GM03348 (cell line): ENCODE measurements around the gene SMAD2.
A peak's percentile ranks its signal among the peaks of the same experiment; 100 is the strongest.
"Not testable (repeated sequence)": the region's sequence is repeated elsewhere in the genome, so short reads cannot be mapped to it uniquely, and the experiment has no call there.

ENCODE experiments used
- DNase-seq: peaks from one replicate; pipeline ENCODE4 v3.0.0; 2012; ENCODE audit warnings: low spot score

SMAD2 gene

GRCh38 chr18:47793609-47794008, 136.8 kb downstream of the SMAD2 start:
- no peak for DNase-seq

- no peak for DNase-seq
Observed at GRCh38 chr18:47791461-47791985, 138.9 kb downstream of the SMAD2 start.

- DNase-seq: no peak
Observed at GRCh38 chr18:47790036-47790435, 140.4 kb downstream of the SMAD2 start.

- no peak for DNase-seq
Observed at GRCh38 chr18:47788621-47789020, 141.8 kb downstream of the SMAD2 start.

- DNase-seq: no peak
Observed at GRCh38 chr18:47781561-47781960, 148.9 kb downstream of the SMAD2 start.

- no peak for DNase-seq
Observed at GRCh38 chr18:47780011-47780725, 150.3 kb downstream of the SMAD2 start.

- DNase-seq: no peak
Observed at GRCh38 chr18:47779381-47779780, 151.1 kb downstream of the SMAD2 start.

GRCh38 chr18:47777626-47778025, 152.8 kb downstream of the SMAD2 start:
- no peak for DNase-seq

GRCh38 chr18:47775961-47776360, 154.5 kb downstream of the SMAD2 start:
- peak; percentile 63 for DNase-seq

- DNase-seq: no peak
Observed at GRCh38 chr18:47773931-47774330, 156.5 kb downstream of the SMAD2 start.

- DNase-seq: peak; percentile 82
Observed at GRCh38 chr18:47772374-47773248, 157.8 kb downstream of the SMAD2 start.

- DNase-seq: no peak
Observed at GRCh38 chr18:47771922-47772321, 158.5 kb downstream of the SMAD2 start.

- no peak for DNase-seq
Observed at GRCh38 chr18:47767699-47768098, 162.8 kb downstream of the SMAD2 start.

- DNase-seq: not testable (repeated sequence)
Observed at GRCh38 chr18:47767198-47767597, 163.3 kb downstream of the SMAD2 start.
